Measurements from ENCODE around the gene ATP5PF. TPM values are rescaled to one million over a fixed set of nuclear protein-coding genes. Genes with fewer than 3 reads are reported as not detected.

ATP5PF gene
- total and polyA plus RNA-seq, 2 donors (not counting 3 experiments of a cell fraction or from before 2014, with no cell fraction given), result 132 to 194 TPM

DNA sequence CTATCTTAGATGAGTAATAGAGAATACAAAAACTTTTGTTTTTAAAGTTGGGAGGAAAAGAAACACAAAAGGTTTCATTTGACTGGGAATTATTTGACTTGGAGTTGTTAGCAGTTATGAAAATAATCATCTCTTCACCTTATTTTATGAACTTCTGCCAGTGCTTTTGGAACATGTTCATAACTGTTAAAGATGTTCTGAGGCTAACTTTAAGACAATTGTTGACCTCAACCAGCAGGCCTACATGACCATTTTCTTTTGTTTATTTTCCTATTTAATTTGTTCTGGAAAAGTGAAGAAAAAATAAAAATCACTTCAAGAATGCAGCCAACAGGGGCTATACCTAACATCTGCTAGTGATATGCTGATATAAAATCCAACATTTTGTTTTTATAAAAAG, 58.3 kb downstream of the ATP5PF start:
- Histone ChIP-seq H3K36me3 (ENCODE audit: control insufficient read depth in 2 of 2, extremely low read depth in 1 of 2, insufficient read depth in 2 of 2, low read length in 2 of 2) (no peaks in the 10 kb centered on the region), H3K4me2 (ENCODE audit: insufficient read depth, low read length) (no peak overlapping the region), H3K9ac (replicated peaks; ENCODE audit: extremely low read depth, insufficient read depth, low read length) (no peak overlapping the region), H3K79me2 (ENCODE audit: control insufficient read depth, insufficient read depth, low read length) (no peaks in the 10 kb centered on the region), H3K9me3 (replicated peaks; ENCODE audit: control insufficient read depth, insufficient read depth, low read length) (no peaks in the 10 kb centered on the region), H3K9me1 (replicated peaks; ENCODE audit: control insufficient read depth, extremely low read depth, insufficient read depth, low read length) (no peaks in the 10 kb centered on the region), H3K4me1 (ENCODE audit: control insufficient read depth, extremely low read depth, insufficient read depth, low read length) (no peaks in the 10 kb centered on the region), H4K20me1 (replicated peaks; ENCODE audit: control insufficient read depth, extremely low read depth, insufficient read depth, low read length) (no peaks in the 10 kb centered on the region), H3K27me3 (ENCODE audit: control insufficient read depth in 2 of 2, insufficient read depth in 2 of 2, low read length in 2 of 2) (peaks cover 0 to 3% of the 10 kb centered on the region in 2 experiments), H3K27ac (ENCODE audit: insufficient read depth, low read depth, low read length) (no peak overlapping the region), H3K4me3 (replicated peaks in 1 of 3; ENCODE audit: insufficient read depth in 1 of 3, low read depth in 1 of 3, low read length in 3 of 3) (no peak overlapping the region), H2AFZ (ENCODE audit: low read depth, low read length) (no peak overlapping the region)
- intact Hi-C loops (cut with micrococcal nuclease), result no loop called here
- no TSS peak for BruUV-seq (replicated peaks)
- TF ChIP-seq, protein P1, sequence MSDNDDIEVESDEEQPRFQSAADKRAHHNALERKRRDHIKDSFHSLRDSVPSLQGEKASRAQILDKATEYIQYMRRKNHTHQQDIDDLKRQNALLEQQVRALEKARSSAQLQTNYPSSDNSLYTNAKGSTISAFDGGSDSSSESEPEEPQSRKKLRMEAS (IDR thresholded peaks at IDR 0.05; ENCODE audit: insufficient read depth, insufficient read length), result no peak
- TF ChIP-seq GATA2 (IDR thresholded peaks at IDR 0.05; ENCODE audit: insufficient read depth, insufficient read length, low read depth, low read length) (no peak), EZH2 (IDR thresholded peaks at IDR 0.05; ENCODE audit: borderline replicate concordance, low read depth, low read length, severe bottlenecking) (no peak), POLR2A (IDR thresholded peaks at IDR 0.05; ENCODE audit: low read depth, low read length) (no peak), FOS (IDR thresholded peaks at IDR 0.05; ENCODE audit: borderline replicate concordance, insufficient read depth, low read length) (no peak), JUN (IDR thresholded peaks at IDR 0.05; ENCODE audit: borderline replicate concordance, insufficient read depth, insufficient read length, low read depth) (no peak), POLR2AphosphoS5 (IDR thresholded peaks at IDR 0.05; ENCODE audit: insufficient read depth, low read depth, low read length) (no peak), MYC (IDR thresholded peaks at IDR 0.05; ENCODE audit: low read depth, low read length) (no peak)
- TF ChIP-seq, protein P2, sequence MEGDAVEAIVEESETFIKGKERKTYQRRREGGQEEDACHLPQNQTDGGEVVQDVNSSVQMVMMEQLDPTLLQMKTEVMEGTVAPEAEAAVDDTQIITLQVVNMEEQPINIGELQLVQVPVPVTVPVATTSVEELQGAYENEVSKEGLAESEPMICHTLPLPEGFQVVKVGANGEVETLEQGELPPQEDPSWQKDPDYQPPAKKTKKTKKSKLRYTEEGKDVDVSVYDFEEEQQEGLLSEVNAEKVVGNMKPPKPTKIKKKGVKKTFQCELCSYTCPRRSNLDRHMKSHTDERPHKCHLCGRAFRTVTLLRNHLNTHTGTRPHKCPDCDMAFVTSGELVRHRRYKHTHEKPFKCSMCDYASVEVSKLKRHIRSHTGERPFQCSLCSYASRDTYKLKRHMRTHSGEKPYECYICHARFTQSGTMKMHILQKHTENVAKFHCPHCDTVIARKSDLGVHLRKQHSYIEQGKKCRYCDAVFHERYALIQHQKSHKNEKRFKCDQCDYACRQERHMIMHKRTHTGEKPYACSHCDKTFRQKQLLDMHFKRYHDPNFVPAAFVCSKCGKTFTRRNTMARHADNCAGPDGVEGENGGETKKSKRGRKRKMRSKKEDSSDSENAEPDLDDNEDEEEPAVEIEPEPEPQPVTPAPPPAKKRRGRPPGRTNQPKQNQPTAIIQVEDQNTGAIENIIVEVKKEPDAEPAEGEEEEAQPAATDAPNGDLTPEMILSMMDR (IDR thresholded peaks at IDR 0.05; ENCODE audit: extremely low read depth in 1 of 2, insufficient read depth in 1 of 2, low read depth in 1 of 2, low read length in 2 of 2), result no peak
- ChIA-PET CTCF (no interaction called here), POLR2A (no interaction called here)
- FAIRE-seq (peak; percentile 44), DNase-seq (ENCODE audit: low read depth, low spot score) (no peak)
- dilution Hi-C loops (cut with MboI; ENCODE audit: extremely low pct_ligation_motif_present, low sequenced_read_pairs), result no loop called here

Other genes with a start within 250 kb of the ATP5PF start
- 25.2 and 28.1 TPM in 2 replicates for gene MRPL39, start 127.4 kb downstream of the ATP5PF start, total RNA-seq
- gene MRPL39, start 127.4 kb downstream of the ATP5PF start, polyA plus RNA-seq, result 7.8 and 10.4 TPM in 2 replicates
- gene JAM2, start 95.6 kb downstream of the ATP5PF start, total RNA-seq, result 0.20 and 1.1 TPM in 2 replicates
- 0.14 and 0.29 TPM in 2 replicates for gene JAM2, start 95.6 kb downstream of the ATP5PF start, polyA plus RNA-seq
- gene GABPA, start 68 bp upstream of the ATP5PF start, total RNA-seq, result 21.0 and 24.1 TPM in 2 replicates
- gene GABPA, start 68 bp upstream of the ATP5PF start, polyA plus RNA-seq, result 4.1 and 5.8 TPM in 2 replicates